Fibroblast of lung (primary cell): Measurements from ENCODE around the gene CDH4.

Source experiments
- CTCF ChIP-seq, 2 donors: IDR thresholded peaks in 1 of 2; conservative IDR thresholded peaks in 1 of 2; 1 replicate in 1 of 2; 2 replicates in 1 of 2; pipeline ENCODE4 v1.5.1; 2011 to 2012; ENCODE audit warnings: low read length in 2 of 2, control low read depth in 1 of 2, inconsistent platforms in 1 of 2, low read depth in 1 of 2, mild to moderate bottlenecking in 1 of 2
- EZH2 ChIP-seq: IDR thresholded peaks from 2 replicates; pipeline ENCODE4 v1.5.1; 2012; ENCODE audit warnings: low read length, control low read depth, mild to moderate bottlenecking; ENCODE audit errors: missing control alignments

DNA sequence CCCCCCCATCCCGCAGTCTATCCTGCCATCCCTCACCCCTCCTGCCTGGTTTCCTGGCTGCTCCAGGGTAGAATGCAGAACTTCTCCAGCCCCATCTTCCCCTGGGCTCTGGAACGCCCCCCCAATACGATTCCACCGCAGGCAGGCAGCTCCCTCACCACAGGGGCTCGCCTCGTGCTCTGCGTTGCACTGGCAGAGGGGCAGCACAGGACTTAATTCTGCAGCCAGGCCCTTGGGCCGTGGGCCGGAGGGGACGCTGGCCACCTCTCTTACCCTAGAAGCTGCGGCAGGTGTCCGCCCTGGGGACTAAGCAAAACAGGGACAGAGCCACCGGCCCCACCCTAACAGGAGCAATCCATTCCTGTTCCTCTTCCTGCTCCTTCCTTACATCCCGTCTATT is 263.9 kb downstream of the CDH4 start:
- no peak for TF ChIP-seq EZH2
- TF ChIP-seq CTCF (conservative IDR thresholded peaks at IDR 0.05 in 1 of 2, IDR thresholded peaks at IDR 0.05 in 1 of 2; ENCODE audit: low read depth in 1 of 2, low read length in 2 of 2), result no peak
